ENCODE results near the gene STX16.

STX16 gene

GRCh38 chr20:58675641-58676040 is 24.6 kb downstream of the STX16 start:
- no peak for DNase-seq (ENCODE audit: low spot score)

GRCh38 chr20:58676161-58676560 is 25.1 kb downstream of the STX16 start:
- no peak for DNase-seq (ENCODE audit: low spot score)

GRCh38 chr20:58677079-58677604 is 26.1 kb downstream of the STX16 start:
- no peak for DNase-seq (ENCODE audit: low spot score)

GRCh38 chr20:58677808-58678207 is 26.7 kb downstream of the STX16 start:
- DNase-seq (ENCODE audit: low spot score): no peak

GRCh38 chr20:58678806-58679205 is 27.7 kb downstream of the STX16 start:
- DNase-seq (ENCODE audit: low spot score): no peak

GRCh38 chr20:58682656-58683531 is 31.8 kb downstream of the STX16 start:
- DNase-seq (ENCODE audit: low spot score): no peak

GRCh38 chr20:58684291-58684690 is 33.2 kb downstream of the STX16 start:
- no peak for DNase-seq (ENCODE audit: low spot score)

- no peak for DNase-seq (ENCODE audit: low spot score)
These were observed 34.9 kb downstream of the STX16 start for GRCh38 chr20:58685988-58686387.

- DNase-seq (ENCODE audit: low spot score): no peak
These were observed 37.3 kb downstream of the STX16 start for GRCh38 chr20:58688414-58688813.

- peak; percentile 9 for DNase-seq (ENCODE audit: low spot score)
These were observed 37.8 kb downstream of the STX16 start for GRCh38 chr20:58688840-58689239.

- DNase-seq (ENCODE audit: low spot score): no peak
These were observed 39.5 kb downstream of the STX16 start for GRCh38 chr20:58690396-58691135.

- DNase-seq (ENCODE audit: low spot score): no peak
These were observed 40.9 kb downstream of the STX16 start for GRCh38 chr20:58691773-58692578.

- peak; percentile 68 for DNase-seq (ENCODE audit: low spot score)
These were observed 41.6 kb downstream of the STX16 start, which contains the start of gene NPEPL1 for GRCh38 chr20:58692579-58693225. Gene NPEPL1 (plus strand): TSS chr20:58692800. CDS start chr20:58692901, 101 bp downstream.

GRCh38 chr20:58693226-58694006 is 42.3 kb downstream of the STX16 start:
- peak; percentile 11 for DNase-seq (ENCODE audit: low spot score)

GRCh38 chr20:58694241-58695083 is 43.4 kb downstream of the STX16 start:
- DNase-seq (ENCODE audit: low spot score): no peak

GRCh38 chr20:58695084-58695722 is 44.1 kb downstream of the STX16 start:
- DNase-seq (ENCODE audit: low spot score): no peak

GRCh38 chr20:58695895-58696375 is 44.9 kb downstream of the STX16 start:
- DNase-seq (ENCODE audit: low spot score): no peak

GRCh38 chr20:58696411-58696961 is 45.4 kb downstream of the STX16 start:
- DNase-seq (ENCODE audit: low spot score): no peak
